Measurements from ENCODE around the gene GRID1.

DNA sequence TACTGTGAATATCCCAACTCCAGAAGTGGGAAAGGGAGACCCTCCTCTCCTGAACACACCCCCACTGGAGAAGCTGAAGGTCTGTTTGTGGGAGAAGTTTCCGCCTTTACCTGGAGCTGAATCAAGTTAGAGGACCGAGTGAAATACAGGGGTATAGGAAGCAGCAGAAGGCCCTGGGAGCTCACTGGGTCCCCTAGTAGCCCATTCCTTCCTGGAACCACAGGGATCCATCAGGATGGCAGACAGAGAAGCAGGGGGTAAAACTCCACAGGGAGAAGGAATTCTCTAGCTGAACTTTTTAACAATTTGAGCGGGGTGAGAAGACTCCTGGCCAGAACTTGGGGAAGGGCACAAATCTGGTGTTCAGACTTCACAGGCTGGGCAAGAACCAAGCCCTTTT lies 275.8 kb downstream of the GRID1 start:
- no peak for TF ChIP-seq CTCF (IDR thresholded peaks at IDR 0.05)
- TF ChIP-seq ZFX (IDR thresholded peaks at IDR 0.05; ENCODE audit: borderline replicate concordance), result no peak

All from 22Rv1 (cell line).